Astrocyte (in vitro differentiated cells and primary cell): ENCODE results near the gene TAF1C.

Experiments
- EZH2 ChIP-seq: IDR thresholded peaks from 2 replicates; pipeline ENCODE4 v1.6.1; 2012; ENCODE audit warnings: mild to moderate bottlenecking, low read length, inconsistent platforms; ENCODE audit not compliant: insufficient read depth
- TF ChIP-seq, protein P1 (sequence below): IDR thresholded peaks from 2 replicates; pipeline ENCODE4 v1.5.1; 2011; ENCODE audit warnings: low read depth, mild to moderate bottlenecking, inconsistent platforms, low read length, moderate library complexity; ENCODE audit not compliant: insufficient read depth

DNA sequence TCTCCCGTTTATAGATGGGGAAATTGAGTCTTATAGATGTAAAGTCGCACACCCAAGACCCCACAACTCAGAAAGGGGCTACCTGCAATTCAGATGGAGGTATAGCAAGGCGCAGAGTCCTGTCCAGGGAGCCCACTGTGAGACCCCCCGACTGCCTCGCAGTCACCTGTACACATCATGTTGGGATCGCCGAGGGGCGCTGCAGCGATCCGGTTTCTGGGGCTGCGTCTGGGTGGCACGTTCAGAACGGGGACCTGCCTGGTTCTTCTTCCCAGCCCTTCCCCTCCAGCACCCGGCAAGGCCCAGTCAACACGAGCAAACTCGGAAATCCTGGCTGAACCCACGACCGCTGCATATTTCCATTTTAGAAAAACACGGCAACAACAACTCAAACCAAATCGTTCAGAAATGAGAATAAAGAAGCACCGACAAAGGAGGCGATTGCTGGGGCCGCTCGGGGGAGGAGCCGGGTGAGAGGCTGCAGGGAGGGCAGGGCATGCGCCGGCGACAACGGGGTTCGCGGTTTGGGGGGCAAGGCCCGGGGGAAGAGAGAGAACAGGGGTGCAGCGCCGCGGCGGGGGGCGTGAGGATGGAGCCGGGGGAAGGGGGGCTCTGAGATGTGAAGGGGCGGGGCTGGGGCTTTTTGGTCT, 42.5 kb downstream of the TAF1C start:
- TF ChIP-seq, protein P1, sequence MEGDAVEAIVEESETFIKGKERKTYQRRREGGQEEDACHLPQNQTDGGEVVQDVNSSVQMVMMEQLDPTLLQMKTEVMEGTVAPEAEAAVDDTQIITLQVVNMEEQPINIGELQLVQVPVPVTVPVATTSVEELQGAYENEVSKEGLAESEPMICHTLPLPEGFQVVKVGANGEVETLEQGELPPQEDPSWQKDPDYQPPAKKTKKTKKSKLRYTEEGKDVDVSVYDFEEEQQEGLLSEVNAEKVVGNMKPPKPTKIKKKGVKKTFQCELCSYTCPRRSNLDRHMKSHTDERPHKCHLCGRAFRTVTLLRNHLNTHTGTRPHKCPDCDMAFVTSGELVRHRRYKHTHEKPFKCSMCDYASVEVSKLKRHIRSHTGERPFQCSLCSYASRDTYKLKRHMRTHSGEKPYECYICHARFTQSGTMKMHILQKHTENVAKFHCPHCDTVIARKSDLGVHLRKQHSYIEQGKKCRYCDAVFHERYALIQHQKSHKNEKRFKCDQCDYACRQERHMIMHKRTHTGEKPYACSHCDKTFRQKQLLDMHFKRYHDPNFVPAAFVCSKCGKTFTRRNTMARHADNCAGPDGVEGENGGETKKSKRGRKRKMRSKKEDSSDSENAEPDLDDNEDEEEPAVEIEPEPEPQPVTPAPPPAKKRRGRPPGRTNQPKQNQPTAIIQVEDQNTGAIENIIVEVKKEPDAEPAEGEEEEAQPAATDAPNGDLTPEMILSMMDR: no peak
- TF ChIP-seq EZH2: no peak
